Stomach (tissue), 9 donors: ENCODE results near the gene TMEM88. TPM values are rescaled to one million over a fixed set of nuclear protein-coding genes. Genes with fewer than 3 reads are reported as not detected.

Experiments used
- DNase-seq, 2 donors: peaks; one replicate each; pipeline versions ENCODE4 v3.0.0 to v3.0.0-alpha.2; 2013 to 2019
- H3K27ac ChIP-seq, 5 donors: fragments of 200-600 bp in 4 of 5; sonication (generic) in 4 of 5; one replicate each; pipeline ENCODE4 v1.5.1; 2013 to 2019; ENCODE audit warnings: mild to moderate bottlenecking in 1 of 5, moderate library complexity in 1 of 5
- H3K27me3 ChIP-seq, 3 donors: fragments of 200-600 bp; sonication (generic); one replicate each; pipeline ENCODE4 v1.5.1; 2017 to 2019; ENCODE audit warnings: mixed run types in 1 of 3
- H3K36me3 ChIP-seq, 4 donors: fragments of 200-600 bp; sonication (generic); 1 replicate in 3 of 4; 2 replicates in 1 of 4; pipeline ENCODE4 v1.5.1; 2016 to 2019
- H3K4me1 ChIP-seq, 4 donors: fragments of 200-600 bp; sonication (generic); one replicate each; pipeline ENCODE4 v1.5.1; 2016 to 2019
- H3K4me3 ChIP-seq, 4 donors: fragments of 200-600 bp; sonication (generic) in 3 of 4; one replicate each; pipeline ENCODE4 v1.5.1; 2016 to 2019; ENCODE audit warnings: mild to moderate bottlenecking in 1 of 4
- H3K9me3 ChIP-seq, 4 donors: fragments of 200-600 bp; sonication (generic); one replicate each; pipeline ENCODE4 v1.5.1; 2016 to 2019
- CTCF ChIP-seq, 7 experiments: fragments of 450-650 bp in 4 of 7; fragments of 200-600 bp in 3 of 7; sonication (generic) in 3 of 7; IDR thresholded peaks; one replicate each; pipeline ENCODE4 v1.5.1; 2016 to 2019; ENCODE audit warnings: antibody characterized with exemption in 7 of 7, control low read depth in 2 of 7, mild to moderate bottlenecking in 1 of 7
- EP300 ChIP-seq: sonication (generic); formaldehyde crosslinking; IDR thresholded peaks from one replicate; pipeline ENCODE4 v1.6.1; 2017; ENCODE audit warnings: antibody characterized with exemption
- POLR2A ChIP-seq, 4 donors: fragments of 450-650 bp; IDR thresholded peaks; one replicate each; pipeline ENCODE4 v1.6.1; 2016; ENCODE audit warnings: antibody characterized with exemption in 4 of 4, control low read depth in 2 of 4, mild to moderate bottlenecking in 1 of 4, moderate library complexity in 1 of 4
- POLR2AphosphoS5 ChIP-seq, 3 donors: sonication (generic); formaldehyde crosslinking; IDR thresholded peaks; one replicate each; pipeline ENCODE4 v1.6.1; 2016; ENCODE audit warnings: antibody characterized with exemption in 3 of 3
- WGBS, 5 donors: extraction: QIAGEN DNeasy Blood & Tissue Kit in 3 of 5; methylation state at CpG; one replicate each; pipeline versions ENCODE4 v1.1.5 to v1.1.7; 2013 to 2018; 5-methylcytosine and 5-hydroxymethylcytosine counted together
- intact Hi-C: fragments of 100-400 bp; cut with DNase I; formaldehyde crosslinking; loops from one replicate; pipeline ENCODE4 v1.15.1; 2023; ENCODE audit warnings: low total_unique reads
- polyA plus RNA-seq, 3 donors: library from polyadenylated mRNA; stranded (reverse); fragments of 200-250 nt; gene quantifications; one replicate each; pipeline ENCODE4 v1.2.3, GENCODE V29; 2013
- total RNA-seq, 5 donors: library from RNA; depleted of rRNA; stranded (reverse); fragments of >200 nt; gene quantifications; one replicate each; pipeline versions ENCODE4 v1.1.0 to v1.2.3, GENCODE V29; 2014 to 2016
- donor health status: healthy with polysubstance abuse.
- donor health status: Bipolar disorder and iron deficiency.
- donor health status: healthy.

TMEM88 gene
- total and polyA plus RNA-seq, 8 donors, result 1.8 to 36.0 (median 10.4) TPM; not detected in 2

DNA sequence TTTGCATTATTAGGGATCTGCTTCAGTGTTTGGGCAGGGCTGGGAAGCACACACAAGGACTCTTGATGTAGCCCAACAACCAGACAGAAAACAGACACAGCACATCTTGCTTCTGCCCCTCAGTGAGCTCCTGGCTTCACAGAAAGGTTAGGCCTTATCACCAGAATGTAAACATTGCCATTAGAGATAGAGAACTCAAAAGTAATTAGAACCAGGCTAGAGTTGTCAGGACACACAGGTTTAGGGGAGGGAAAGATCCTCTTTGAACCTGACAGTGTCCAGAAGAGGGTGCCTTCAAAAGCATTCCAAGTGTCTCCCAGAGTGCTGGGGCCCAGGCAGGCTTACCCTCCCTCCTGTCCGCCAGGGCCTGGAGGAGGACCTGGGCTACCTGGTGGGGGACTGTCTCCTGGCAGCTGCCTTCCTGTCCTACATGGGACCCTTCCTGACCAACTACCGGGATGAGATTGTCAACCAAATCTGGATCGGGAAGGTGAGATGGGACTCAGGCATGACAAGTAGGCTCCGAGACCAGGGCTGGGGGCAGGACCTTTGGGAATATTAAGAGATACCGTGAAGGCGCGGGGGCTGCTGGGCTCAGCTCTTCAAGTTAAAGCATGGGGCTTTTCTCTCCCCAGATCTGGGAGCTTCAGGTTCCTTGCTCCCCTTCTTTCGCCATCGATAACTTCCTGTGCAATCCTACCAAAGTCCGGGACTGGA lies 37.8 kb upstream of the TMEM88 start:
- 66 to 84% (median 79%) methylated on average over 9 to 10 of the region's 10 CpGs for WGBS, 5 donors
- Histone ChIP-seq H3K27me3 (peaks cover 0 to 11% (median 0%) of the 10 kb centered on the region in 3 donors), H3K27ac (no peak overlapping the region), H3K9me3 (no peaks in the 10 kb centered on the region), H3K36me3 (no peaks in the 10 kb centered on the region), H3K4me3 (no peak overlapping the region), H3K4me1 (no peaks in the 10 kb centered on the region)
- intact Hi-C loops, result no loop called here
- DNase-seq, result no peak
- no peak for TF ChIP-seq EP300
- TF ChIP-seq POLR2A (IDR thresholded peaks at IDR 0.05), result no peak
- TF ChIP-seq CTCF (IDR thresholded peaks at IDR 0.05), result no peak
- TF ChIP-seq POLR2AphosphoS5 (IDR thresholded peaks at IDR 0.05), result no peak

- no peaks in the 10 kb centered on the region for H3K9me3 ChIP-seq
- DNase-seq, result no peak
- peaks cover 0 to 11% (median 0%) of the 10 kb centered on the region in 3 donors for H3K27me3 ChIP-seq
- H3K4me3 ChIP-seq, result no peak overlapping the region
- H3K27ac ChIP-seq, result no peak overlapping the region
- H3K4me1 ChIP-seq, result no peaks in the 10 kb centered on the region
- 78 to 89% (median 84%) methylated on average over 8 to 9 of the region's 9 CpGs for WGBS, 5 donors
- no peak for TF ChIP-seq POLR2A (IDR thresholded peaks at IDR 0.05)
- TF ChIP-seq CTCF (IDR thresholded peaks at IDR 0.05), result no peak
- no peak for TF ChIP-seq POLR2AphosphoS5 (IDR thresholded peaks at IDR 0.05)
- TF ChIP-seq EP300, result no peak
- H3K36me3 ChIP-seq, result no peaks in the 10 kb centered on the region
- intact Hi-C loops, result no loop called here
These were observed 37.3 kb upstream of the TMEM88 start for GRCh38 chr17:7817643-7817964.

DNA sequence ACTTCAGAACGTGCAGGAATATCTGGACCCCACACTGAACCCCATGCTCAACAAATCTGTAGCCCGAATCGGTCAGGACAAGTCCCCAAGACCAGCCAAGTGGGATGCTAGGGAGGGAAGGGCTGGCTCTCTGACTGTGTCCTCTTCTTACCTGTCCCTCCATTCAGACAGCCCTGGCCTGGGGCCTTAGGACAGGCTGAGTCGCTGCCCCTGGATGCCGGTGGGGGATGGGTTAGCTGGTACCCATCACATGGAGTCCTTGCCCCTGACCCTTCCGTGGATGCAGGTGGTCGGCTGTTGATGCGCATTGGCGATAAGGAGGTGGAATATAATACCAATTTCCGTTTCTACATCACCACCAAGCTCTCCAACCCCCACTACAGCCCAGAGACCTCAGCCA lies 36.8 kb upstream of the TMEM88 start:
- TF ChIP-seq CTCF (IDR thresholded peaks at IDR 0.05), result no peak
- TF ChIP-seq POLR2AphosphoS5 (IDR thresholded peaks at IDR 0.05), result no peak
- no peak for TF ChIP-seq EP300
- TF ChIP-seq POLR2A (IDR thresholded peaks at IDR 0.05), result no peak
- Histone ChIP-seq H3K4me3 (no peak overlapping the region), H3K4me1 (no peaks in the 10 kb centered on the region), H3K27me3 (peaks cover 0 to 11% (median 0%) of the 10 kb centered on the region in 3 donors), H3K36me3 (no peaks in the 10 kb centered on the region), H3K9me3 (no peaks in the 10 kb centered on the region), H3K27ac (no peak overlapping the region)
- no peak for DNase-seq
- WGBS, 5 donors, result 84 to 90% (median 86%) methylated on average over 10 of the region's 10 CpGs
- intact Hi-C loops, result no loop called here

GRCh38 chr17:7818746-7819645 lies 35.9 kb upstream of the TMEM88 start:
- TF ChIP-seq EP300 (no peak), POLR2AphosphoS5 (IDR thresholded peaks at IDR 0.05) (no peak), CTCF (IDR thresholded peaks at IDR 0.05) (no peak), POLR2A (IDR thresholded peaks at IDR 0.05) (no peak)
- no peak overlapping the region for H3K4me3 ChIP-seq
- no peak for DNase-seq
- H3K9me3 ChIP-seq, result no peaks in the 10 kb centered on the region
- 81 to 89% (median 85%) methylated on average over 21 to 27 of the region's 27 CpGs for WGBS, 5 donors
- H3K4me1 ChIP-seq, result no peaks in the 10 kb centered on the region
- H3K27ac ChIP-seq, result no peak overlapping the region
- no peaks in the 10 kb centered on the region for H3K36me3 ChIP-seq
- H3K27me3 ChIP-seq, result peaks cover 0 to 11% (median 0%) of the 10 kb centered on the region in 3 donors
- intact Hi-C loops, result no loop called here
